Nephron (organoid): ENCODE data around the gene APOBEC3B.

ENCODE experiments used
- H3K27ac Mint-ChIP-seq, 3 experiments: 2 replicates each; pipeline ENCODE4 v1.8.0; 2020; ENCODE audit warnings: mixed read lengths in 3 of 3, mild to moderate bottlenecking in 2 of 3, moderate library complexity in 1 of 3
- H3K27me3 Mint-ChIP-seq: 2 replicates; pipeline ENCODE4 v1.8.0; 2021; ENCODE audit warnings: low read depth, mild to moderate bottlenecking, moderate library complexity, mixed read lengths
- H3K36me3 Mint-ChIP-seq: 2 replicates; pipeline ENCODE4 v1.8.0; 2020; ENCODE audit warnings: low read depth, mixed read lengths
- H3K4me1 Mint-ChIP-seq: 2 replicates; pipeline ENCODE4 v1.8.0; 2020; ENCODE audit warnings: mixed read lengths
- H3K4me3 Mint-ChIP-seq, 3 experiments: 2 replicates each; pipeline ENCODE4 v1.8.0; 2020; ENCODE audit warnings: mild to moderate bottlenecking in 3 of 3, mixed read lengths in 3 of 3, moderate library complexity in 2 of 3
- H3K9me3 Mint-ChIP-seq: 2 replicates; pipeline ENCODE4 v1.8.0; 2020; ENCODE audit warnings: mixed read lengths
- CTCF ChIP-seq, 3 experiments: fragments of 200-600 bp; sonication (generic); IDR thresholded peaks; one replicate each; pipeline ENCODE4 v1.5.0; 2021; ENCODE audit warnings: antibody characterized with exemption in 3 of 3; ENCODE audit not compliant: unreplicated experiment in 3 of 3

The APOBEC3B gene

GRCh38 chr22:38966942-38967341, 15.2 kb upstream of the APOBEC3B start:
- no peaks in the 10 kb centered on the region for H3K9me3 Mint-ChIP-seq
- H3K27me3 Mint-ChIP-seq, result peaks cover 8% of the 10 kb centered on the region
- no peak overlapping the region for H3K27ac Mint-ChIP-seq
- H3K4me1 Mint-ChIP-seq, result peaks cover 14% of the 10 kb centered on the region
- no peak overlapping the region for H3K4me3 Mint-ChIP-seq
- TF ChIP-seq CTCF (IDR thresholded peaks at IDR 0.05; ENCODE audit: unreplicated experiment in 3 of 3), result no peak
- no peaks in the 10 kb centered on the region for H3K36me3 Mint-ChIP-seq

GRCh38 chr22:38967451-38968450, 14.4 kb upstream of the APOBEC3B start:
- Mint-ChIP-seq H3K36me3 (no peaks in the 10 kb centered on the region), H3K27ac (no peak overlapping the region), H3K4me3 (no peak overlapping the region), H3K27me3 (peaks cover 8% of the 10 kb centered on the region), H3K4me1 (peaks cover 14% of the 10 kb centered on the region), H3K9me3 (no peaks in the 10 kb centered on the region)
- no peak for TF ChIP-seq CTCF (IDR thresholded peaks at IDR 0.05; ENCODE audit: unreplicated experiment in 3 of 3)

- no peaks in the 10 kb centered on the region for H3K9me3 Mint-ChIP-seq
- peaks cover 7% of the 10 kb centered on the region for H3K27me3 Mint-ChIP-seq
- no peak overlapping the region for H3K27ac Mint-ChIP-seq
- H3K4me3 Mint-ChIP-seq, result no peak overlapping the region
- H3K4me1 Mint-ChIP-seq, result peaks cover 7% of the 10 kb centered on the region
- no peaks in the 10 kb centered on the region for H3K36me3 Mint-ChIP-seq
- no peak for TF ChIP-seq CTCF (IDR thresholded peaks at IDR 0.05; ENCODE audit: unreplicated experiment in 3 of 3)
Measured at GRCh38 chr22:38968801-38969200, 13.3 kb upstream of the APOBEC3B start.

GRCh38 chr22:38970551-38970950, 11.6 kb upstream of the APOBEC3B start:
- Mint-ChIP-seq H3K4me3 (no peak overlapping the region), H3K9me3 (no peaks in the 10 kb centered on the region), H3K27me3 (peaks cover 7% of the 10 kb centered on the region), H3K36me3 (no peaks in the 10 kb centered on the region), H3K27ac (peak overlapping the region in 1 of 3 experiments; percentile 13), H3K4me1 (peaks cover under 1% of the 10 kb centered on the region)
- no peak for TF ChIP-seq CTCF (IDR thresholded peaks at IDR 0.05; ENCODE audit: unreplicated experiment in 3 of 3)

- Mint-ChIP-seq H3K4me1 (no peaks in the 10 kb centered on the region), H3K4me3 (no peak overlapping the region)
Measured at GRCh38 chr22:38971202-38971601, 10.9 kb upstream of the APOBEC3B start.

More at GRCh38 chr22:38971202-38971601, 10.9 kb upstream of the APOBEC3B start:
- TF ChIP-seq CTCF (IDR thresholded peaks at IDR 0.05; ENCODE audit: unreplicated experiment in 3 of 3), result no peak
- no peaks in the 10 kb centered on the region for H3K9me3 Mint-ChIP-seq
- no peak overlapping the region for H3K27ac Mint-ChIP-seq
- no peaks in the 10 kb centered on the region for H3K36me3 Mint-ChIP-seq
- peaks cover 6% of the 10 kb centered on the region for H3K27me3 Mint-ChIP-seq
